Left lung (tissue), 10 donors: ENCODE measurements around the gene PSEN1. TPM values are rescaled to one million over a fixed set of nuclear protein-coding genes. Genes with fewer than 3 reads are reported as not detected.

Source experiments
- ATAC-seq: fragments of 200-7000 bp; cut with Tn5 transposase; one replicate; pipeline ENCODE4 v1.9.1; 2020; ENCODE audit warnings: moderate library complexity
- DNase-seq, 4 donors: peaks; one replicate each; pipeline ENCODE4 v3.0.0-alpha.2; 2013 to 2020
- H3K27ac ChIP-seq, 2 donors: fragments of 200-600 bp; sonication (generic) in 1 of 2; one replicate each; pipeline versions ENCODE4 v1.5.0 to v1.8.0; 2020 to 2021
- H3K27me3 ChIP-seq, 2 donors: fragments of 200-600 bp; sonication (generic) in 1 of 2; one replicate each; pipeline versions ENCODE4 v1.5.0 to v1.8.0; 2020 to 2021
- H3K36me3 ChIP-seq, 2 donors: fragments of 200-600 bp; sonication (generic) in 1 of 2; one replicate each; pipeline versions ENCODE4 v1.5.0 to v1.8.0; 2020 to 2021
- H3K4me1 ChIP-seq, 2 donors: fragments of 200-600 bp; one replicate each; pipeline ENCODE4 v1.8.0; 2021
- H3K4me3 ChIP-seq, 2 donors: fragments of 200-600 bp; sonication (generic) in 1 of 2; one replicate each; pipeline versions ENCODE4 v1.5.0 to v1.8.0; 2020 to 2021; ENCODE audit warnings: mild to moderate bottlenecking in 1 of 2
- H3K9me3 ChIP-seq, 2 donors: fragments of 200-600 bp; sonication (generic) in 1 of 2; one replicate each; pipeline versions ENCODE4 v1.5.0 to v1.8.0; 2020 to 2021
- intact Hi-C, 2 donors: fragments of 100-400 bp; cut with DNase I; formaldehyde crosslinking; loops; one replicate each; pipeline versions ENCODE4 v1.11.2 to v1.14.2; 2022
- polyA plus RNA-seq, 6 donors: library from polyadenylated mRNA; unstranded; fragments of 120-200 nt; gene quantifications; one replicate each; pipeline ENCODE4 v1.2.1, GENCODE V29; 2013; ENCODE audit not compliant: insufficient read length in 6 of 6
- total RNA-seq, 2 donors: library from RNA; stranded (reverse); fragmentation: NEBNext Ultra II Directional; extraction: Animal tissue kit (Norgen Biotek cat#: 25700); gene quantifications; one replicate each; pipeline ENCODE4 v1.2.1, GENCODE V29; 2021
- TF ChIP-seq, protein P1 (sequence below), 2 donors: fragments of 200-600 bp; sonication (generic) in 1 of 2; IDR thresholded peaks; one replicate each; pipeline versions ENCODE4 v1.5.0 to v1.8.0; 2021; ENCODE audit warnings: antibody characterized with exemption in 2 of 2
- donor health status: DM: no; HTN: yes; CAD: no.
- donor health status: DM: no; HTN: no; CAD: no.

Gene PSEN1
- total and polyA plus RNA-seq, 8 donors = 50.1 to 67.8 (median 54.3) TPM

DNA sequence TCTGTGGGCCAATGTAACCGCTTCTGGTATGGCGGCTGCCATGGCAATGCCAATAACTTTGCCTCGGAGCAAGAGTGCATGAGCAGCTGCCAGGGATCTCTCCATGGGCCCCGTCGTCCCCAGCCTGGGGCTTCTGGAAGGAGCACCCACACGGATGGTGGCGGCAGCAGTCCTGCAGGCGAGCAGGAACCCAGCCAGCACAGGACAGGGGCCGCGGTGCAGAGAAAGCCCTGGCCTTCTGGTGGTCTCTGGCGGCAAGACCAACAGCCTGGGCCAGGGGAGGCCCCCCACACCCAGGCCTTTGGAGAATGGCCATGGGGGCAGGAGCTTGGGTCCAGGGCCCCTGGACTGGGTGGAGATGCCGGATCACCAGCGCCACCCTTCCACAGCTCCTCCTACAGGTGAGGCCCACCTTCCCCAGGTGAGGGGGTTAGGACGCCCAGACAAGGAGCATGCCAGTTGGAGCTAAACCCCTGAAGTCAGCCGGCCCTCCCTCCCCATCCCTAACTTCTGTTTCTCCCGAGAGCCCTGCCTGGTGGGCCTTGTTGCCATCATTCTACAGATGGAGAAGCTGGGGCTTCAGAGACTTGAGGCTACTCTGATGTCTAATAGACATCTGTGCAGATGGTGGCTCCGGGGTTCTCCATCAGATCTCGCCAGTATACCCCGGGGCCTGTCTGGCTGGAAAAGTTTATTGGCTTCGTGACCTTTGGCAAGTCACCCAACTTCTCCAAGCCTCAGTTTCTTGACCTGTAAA lies 126.3 kb downstream of the PSEN1 start:
- Histone ChIP-seq H3K4me3 (no peak overlapping the region), H3K9me3 (no peaks in the 10 kb centered on the region), H3K4me1 (no peaks in the 10 kb centered on the region), H3K36me3 (no peaks in the 10 kb centered on the region), H3K27me3 (no peaks in the 10 kb centered on the region), H3K27ac (no peak overlapping the region)
- intact Hi-C loops = no loop called here
- DNase-seq = no peak
- TF ChIP-seq, protein P1, sequence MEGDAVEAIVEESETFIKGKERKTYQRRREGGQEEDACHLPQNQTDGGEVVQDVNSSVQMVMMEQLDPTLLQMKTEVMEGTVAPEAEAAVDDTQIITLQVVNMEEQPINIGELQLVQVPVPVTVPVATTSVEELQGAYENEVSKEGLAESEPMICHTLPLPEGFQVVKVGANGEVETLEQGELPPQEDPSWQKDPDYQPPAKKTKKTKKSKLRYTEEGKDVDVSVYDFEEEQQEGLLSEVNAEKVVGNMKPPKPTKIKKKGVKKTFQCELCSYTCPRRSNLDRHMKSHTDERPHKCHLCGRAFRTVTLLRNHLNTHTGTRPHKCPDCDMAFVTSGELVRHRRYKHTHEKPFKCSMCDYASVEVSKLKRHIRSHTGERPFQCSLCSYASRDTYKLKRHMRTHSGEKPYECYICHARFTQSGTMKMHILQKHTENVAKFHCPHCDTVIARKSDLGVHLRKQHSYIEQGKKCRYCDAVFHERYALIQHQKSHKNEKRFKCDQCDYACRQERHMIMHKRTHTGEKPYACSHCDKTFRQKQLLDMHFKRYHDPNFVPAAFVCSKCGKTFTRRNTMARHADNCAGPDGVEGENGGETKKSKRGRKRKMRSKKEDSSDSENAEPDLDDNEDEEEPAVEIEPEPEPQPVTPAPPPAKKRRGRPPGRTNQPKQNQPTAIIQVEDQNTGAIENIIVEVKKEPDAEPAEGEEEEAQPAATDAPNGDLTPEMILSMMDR (IDR thresholded peaks at IDR 0.05) = no peak
- ATAC-seq = no peak

DNA sequence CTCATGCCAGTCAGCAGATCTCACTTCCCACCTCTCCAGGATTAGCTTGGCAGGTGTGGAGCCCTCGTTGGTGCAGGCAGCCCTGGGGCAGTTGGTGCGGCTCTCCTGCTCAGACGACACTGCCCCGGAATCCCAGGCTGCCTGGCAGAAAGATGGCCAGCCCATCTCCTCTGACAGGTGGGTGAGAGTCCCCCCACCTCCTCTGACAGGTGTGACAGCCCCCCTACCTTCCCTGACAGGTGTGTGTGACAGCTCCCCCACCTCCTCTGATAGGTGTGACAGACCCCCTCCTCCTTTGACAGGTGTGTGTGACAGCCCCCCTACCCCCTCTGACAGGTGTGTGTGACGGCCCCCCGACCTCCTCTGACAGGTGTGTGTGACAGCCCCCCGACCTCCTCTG lies 127.3 kb downstream of the PSEN1 start:
- TF ChIP-seq, protein P1 (IDR thresholded peaks at IDR 0.05) = no peak
- Histone ChIP-seq H3K27ac (no peak overlapping the region), H3K4me3 (no peak overlapping the region), H3K36me3 (no peaks in the 10 kb centered on the region), H3K9me3 (no peaks in the 10 kb centered on the region), H3K27me3 (no peaks in the 10 kb centered on the region), H3K4me1 (no peaks in the 10 kb centered on the region)
- DNase-seq (no peak), ATAC-seq (no peak)
- intact Hi-C loops = no loop called here

DNA sequence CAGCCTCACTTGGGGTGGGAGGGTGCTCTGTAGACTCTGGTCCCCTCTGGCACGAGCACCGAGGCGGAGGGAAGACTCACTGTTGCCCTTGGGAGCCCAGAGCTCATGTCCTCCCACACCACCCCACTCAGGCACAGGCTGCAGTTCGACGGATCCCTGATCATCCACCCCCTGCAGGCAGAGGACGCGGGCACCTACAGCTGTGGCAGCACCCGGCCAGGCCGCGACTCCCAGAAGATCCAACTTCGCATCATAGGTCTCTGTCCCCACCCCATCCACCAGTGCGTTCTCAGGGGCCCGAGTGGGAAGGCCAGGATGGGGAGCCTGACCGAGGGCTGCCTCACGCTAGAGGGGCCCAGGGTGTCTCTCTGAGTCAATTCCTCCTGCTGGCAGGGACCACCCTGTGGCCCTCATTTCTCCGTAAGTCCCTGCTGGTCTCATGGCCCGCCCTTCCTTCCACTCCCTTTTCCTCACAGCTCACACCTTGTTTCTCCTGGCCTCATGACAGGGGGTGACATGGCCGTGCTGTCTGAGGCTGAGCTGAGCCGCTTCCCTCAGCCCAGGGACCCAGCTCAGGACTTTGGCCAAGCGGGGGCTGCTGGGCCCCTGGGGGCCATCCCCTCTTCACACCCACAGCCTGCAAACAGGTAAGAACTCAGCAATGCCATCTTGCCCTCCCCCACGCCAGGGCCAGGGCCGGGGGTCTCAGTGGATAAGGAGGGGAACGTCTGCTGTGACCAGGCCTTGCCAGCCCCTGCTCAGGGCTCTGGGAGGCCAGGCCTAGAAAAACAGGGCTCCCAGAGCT lies 128.0 kb downstream of the PSEN1 start:
- intact Hi-C loops = no loop called here
- TF ChIP-seq, protein P1 (IDR thresholded peaks at IDR 0.05) = no peak
- Histone ChIP-seq H3K27me3 (no peaks in the 10 kb centered on the region), H3K27ac (no peak overlapping the region), H3K4me1 (peaks cover 0 to 1% of the 10 kb centered on the region in 2 donors), H3K9me3 (no peaks in the 10 kb centered on the region), H3K36me3 (no peaks in the 10 kb centered on the region), H3K4me3 (no peak overlapping the region)
- DNase-seq (no peak), ATAC-seq (no peak)

GRCh38 chr14:73264885-73265720 lies 128.8 kb downstream of the PSEN1 start:
- DNase-seq (no peak), ATAC-seq (no peak)
- intact Hi-C loops = no loop called here
- H3K27ac ChIP-seq = no peak overlapping the region
- no peaks in the 10 kb centered on the region for H3K36me3 ChIP-seq
- peaks cover 4 to 9% of the 10 kb centered on the region in 2 donors for H3K4me1 ChIP-seq
- H3K9me3 ChIP-seq = no peaks in the 10 kb centered on the region
- H3K4me3 ChIP-seq = no peak overlapping the region
- H3K27me3 ChIP-seq = no peaks in the 10 kb centered on the region
- TF ChIP-seq, protein P1 (IDR thresholded peaks at IDR 0.05) = no peak

- intact Hi-C loops = no loop called here
- H3K36me3 ChIP-seq = no peaks in the 10 kb centered on the region
Observed at GRCh38 chr14:73265721-73266046, 129.4 kb downstream of the PSEN1 start.

More at GRCh38 chr14:73265721-73266046, 129.4 kb downstream of the PSEN1 start:
- no peaks in the 10 kb centered on the region for H3K9me3 ChIP-seq
- no peaks in the 10 kb centered on the region for H3K27me3 ChIP-seq
- no peak overlapping the region for H3K27ac ChIP-seq
- DNase-seq (no peak), ATAC-seq (no peak)
- H3K4me1 ChIP-seq = peaks cover 4 to 15% of the 10 kb centered on the region in 2 donors
- no peak overlapping the region for H3K4me3 ChIP-seq
- TF ChIP-seq, protein P1 (IDR thresholded peaks at IDR 0.05) = no peak
